ENCODE measurements around the gene DET1.
"Not testable (repeated sequence)": the region's sequence is repeated elsewhere in the genome, so short reads cannot be mapped to it uniquely, and the experiment has no call there.

Gene DET1

DNA sequence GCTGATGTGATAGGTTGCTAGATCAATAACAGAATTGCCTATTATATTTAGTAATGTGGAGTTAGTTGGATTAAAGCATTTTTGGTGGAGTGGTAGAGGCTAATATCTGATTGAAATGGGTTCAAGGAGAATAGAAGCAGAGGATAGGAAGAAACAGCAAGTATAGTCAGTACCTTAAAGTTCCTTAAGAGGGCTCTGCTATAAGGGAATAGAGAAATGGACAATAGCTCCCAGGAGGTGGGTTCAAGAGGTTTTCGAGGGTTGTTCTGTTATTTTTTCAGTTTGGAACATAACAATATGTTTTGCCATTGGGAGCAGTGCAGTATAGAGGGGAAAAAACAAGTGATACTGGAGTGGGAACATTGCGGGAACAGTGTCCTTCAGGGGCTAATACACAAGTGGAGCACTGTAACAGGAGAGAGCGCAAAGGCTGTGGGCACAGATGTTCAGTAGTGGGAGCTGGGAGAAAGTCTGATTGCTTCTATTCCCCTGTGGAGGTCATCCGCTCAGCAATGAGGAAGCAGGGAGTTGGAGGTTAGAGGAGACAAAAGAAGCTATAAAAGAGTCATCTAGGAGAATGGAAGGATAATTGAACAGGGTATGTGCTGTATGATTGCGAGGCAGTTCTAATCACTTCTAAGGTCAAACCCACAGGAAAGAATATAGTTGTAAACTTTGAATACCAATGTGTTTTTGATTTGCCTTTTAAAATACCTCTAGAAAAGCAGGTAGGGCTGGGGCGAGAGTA is 75.7 kb downstream of the DET1 start:
- Histone ChIP-seq H3K27me3 (ENCODE audit: insufficient read depth, low read length, poor library complexity, severe bottlenecking) (no peaks in the 10 kb centered on the region), H3K9ac (ENCODE audit: low read depth, low read length, poor library complexity, severe bottlenecking) (no peak overlapping the region), H3K9me3 (ENCODE audit: insufficient read depth, low read depth, low read length) (no peaks in the 10 kb centered on the region), H3K79me2 (ENCODE audit: insufficient read depth, low read length) (peaks cover 36% of the 10 kb centered on the region), H4K20me1 (ENCODE audit: insufficient read depth, low read length, poor library complexity, severe bottlenecking) (no peaks in the 10 kb centered on the region), H3K36me3 (ENCODE audit: insufficient read depth, low read length) (peaks cover 2% of the 10 kb centered on the region; the same call in 1 of the 2 replicates), H3K9me2 (replicated peaks; ENCODE audit: low read depth, low read length) (no peaks in the 10 kb centered on the region), H3K4me1 (ENCODE audit: insufficient read depth, low read length, poor library complexity, severe bottlenecking) (peaks cover 31% of the 10 kb centered on the region), H2AFZ (ENCODE audit: low read length) (no peak overlapping the region), H3F3A (ENCODE audit: low read depth) (no peaks in the 10 kb centered on the region), H3K4me3 (ENCODE audit: low read length, poor library complexity, severe bottlenecking) (peak overlapping the region; percentile 28), H3K4me2 (ENCODE audit: low read depth, low read length, poor library complexity, severe bottlenecking) (peak overlapping the region; percentile 59)
- TF ChIP-seq, protein P1, sequence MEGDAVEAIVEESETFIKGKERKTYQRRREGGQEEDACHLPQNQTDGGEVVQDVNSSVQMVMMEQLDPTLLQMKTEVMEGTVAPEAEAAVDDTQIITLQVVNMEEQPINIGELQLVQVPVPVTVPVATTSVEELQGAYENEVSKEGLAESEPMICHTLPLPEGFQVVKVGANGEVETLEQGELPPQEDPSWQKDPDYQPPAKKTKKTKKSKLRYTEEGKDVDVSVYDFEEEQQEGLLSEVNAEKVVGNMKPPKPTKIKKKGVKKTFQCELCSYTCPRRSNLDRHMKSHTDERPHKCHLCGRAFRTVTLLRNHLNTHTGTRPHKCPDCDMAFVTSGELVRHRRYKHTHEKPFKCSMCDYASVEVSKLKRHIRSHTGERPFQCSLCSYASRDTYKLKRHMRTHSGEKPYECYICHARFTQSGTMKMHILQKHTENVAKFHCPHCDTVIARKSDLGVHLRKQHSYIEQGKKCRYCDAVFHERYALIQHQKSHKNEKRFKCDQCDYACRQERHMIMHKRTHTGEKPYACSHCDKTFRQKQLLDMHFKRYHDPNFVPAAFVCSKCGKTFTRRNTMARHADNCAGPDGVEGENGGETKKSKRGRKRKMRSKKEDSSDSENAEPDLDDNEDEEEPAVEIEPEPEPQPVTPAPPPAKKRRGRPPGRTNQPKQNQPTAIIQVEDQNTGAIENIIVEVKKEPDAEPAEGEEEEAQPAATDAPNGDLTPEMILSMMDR (conservative IDR thresholded peaks at IDR 0.05; ENCODE audit: low read length), result peak; percentile 50
- TF ChIP-seq EZH2phosphoT487 (IDR thresholded peaks at IDR 0.05; ENCODE audit: borderline replicate concordance), result no peak

DNA sequence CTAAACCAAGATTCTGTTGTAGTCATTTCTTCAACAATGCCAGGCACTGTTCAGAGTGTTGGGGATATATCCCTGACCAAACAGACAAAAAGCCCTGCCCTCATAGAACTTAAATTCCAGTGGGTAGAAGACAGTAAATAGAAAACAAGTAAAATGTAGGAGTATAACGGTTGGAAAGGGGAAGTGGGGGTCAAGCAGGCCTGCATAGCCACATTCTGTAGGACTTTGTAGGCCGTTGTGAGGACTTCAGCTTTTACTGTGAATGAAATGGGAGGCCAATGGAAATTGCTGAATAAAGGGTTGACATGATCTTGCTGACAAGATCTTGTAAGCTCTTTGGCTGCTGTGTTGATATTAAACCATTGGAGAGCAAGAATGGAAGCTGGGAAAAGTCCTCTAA is 77.2 kb downstream of the DET1 start:
- peaks cover 41% of the 10 kb centered on the region for H3K4me1 ChIP-seq (ENCODE audit: insufficient read depth, low read length, poor library complexity, severe bottlenecking)
- no peak for TF ChIP-seq EZH2phosphoT487 (IDR thresholded peaks at IDR 0.05; ENCODE audit: borderline replicate concordance)
- TF ChIP-seq, protein P1 (conservative IDR thresholded peaks at IDR 0.05; ENCODE audit: low read length), result no peak
- H3K36me3 ChIP-seq (ENCODE audit: insufficient read depth, low read length), result peaks cover 4% of the 10 kb centered on the region; the same call in 1 of the 2 replicates
- no peak overlapping the region for H2AFZ ChIP-seq (ENCODE audit: low read length)
- H3K9ac ChIP-seq (ENCODE audit: low read depth, low read length, poor library complexity, severe bottlenecking), result no peak overlapping the region
- H3K79me2 ChIP-seq (ENCODE audit: insufficient read depth, low read length), result peaks cover 50% of the 10 kb centered on the region
- H3F3A ChIP-seq (ENCODE audit: low read depth), result no peaks in the 10 kb centered on the region
- no peaks in the 10 kb centered on the region for H3K9me3 ChIP-seq (ENCODE audit: insufficient read depth, low read depth, low read length)
- peak overlapping the region; percentile 93 for H3K4me2 ChIP-seq (ENCODE audit: low read depth, low read length, poor library complexity, severe bottlenecking)
- H3K9me2 ChIP-seq (replicated peaks; ENCODE audit: low read depth, low read length), result no peaks in the 10 kb centered on the region
- no peaks in the 10 kb centered on the region for H3K27me3 ChIP-seq (ENCODE audit: insufficient read depth, low read length, poor library complexity, severe bottlenecking)
- peak overlapping the region; percentile 97 for H3K4me3 ChIP-seq (ENCODE audit: low read length, poor library complexity, severe bottlenecking)
- H4K20me1 ChIP-seq (ENCODE audit: insufficient read depth, low read length, poor library complexity, severe bottlenecking), result no peaks in the 10 kb centered on the region

DNA sequence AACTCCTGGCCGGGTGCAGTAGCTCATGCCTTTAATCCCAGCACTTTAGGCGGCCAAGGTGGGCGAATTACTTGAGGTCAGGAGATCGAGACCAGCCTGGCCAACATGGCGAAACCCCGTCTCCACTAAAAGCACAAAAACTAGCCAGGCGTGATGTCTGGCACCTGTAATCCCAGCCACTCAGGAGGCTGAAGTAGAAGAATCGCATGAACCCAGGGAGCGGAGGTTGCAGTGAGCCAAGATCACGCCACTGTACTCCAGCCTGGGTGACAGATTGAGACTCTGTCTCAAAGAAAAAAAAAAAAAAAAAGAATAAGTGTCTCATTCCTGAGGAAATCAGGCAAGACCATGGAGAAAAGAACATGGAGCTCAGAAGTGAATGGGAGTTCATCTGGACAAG is 77.8 kb downstream of the DET1 start:
- not testable (repeated sequence) for H4K20me1 ChIP-seq (ENCODE audit: insufficient read depth, low read length, poor library complexity, severe bottlenecking); H3K36me3 ChIP-seq (ENCODE audit: insufficient read depth, low read length); H3K9me3 ChIP-seq (ENCODE audit: insufficient read depth, low read depth, low read length); H3K27me3 ChIP-seq (ENCODE audit: insufficient read depth, low read length, poor library complexity, severe bottlenecking); H3K9me2 ChIP-seq (replicated peaks; ENCODE audit: low read depth, low read length); H2AFZ ChIP-seq (ENCODE audit: low read length); H3F3A ChIP-seq (ENCODE audit: low read depth)
- H3K4me3 ChIP-seq (ENCODE audit: low read length, poor library complexity, severe bottlenecking), result peak overlapping the region; percentile 97
- peak overlapping the region; percentile 93 for H3K4me2 ChIP-seq (ENCODE audit: low read depth, low read length, poor library complexity, severe bottlenecking)
- H3K79me2 ChIP-seq (ENCODE audit: insufficient read depth, low read length), result peaks cover 54% of the 10 kb centered on the region
- peak overlapping the region; percentile 95 for H3K9ac ChIP-seq (ENCODE audit: low read depth, low read length, poor library complexity, severe bottlenecking)
- peaks cover 41% of the 10 kb centered on the region for H3K4me1 ChIP-seq (ENCODE audit: insufficient read depth, low read length, poor library complexity, severe bottlenecking)
